Measurements from ENCODE around the gene RCN2. TPM values are rescaled to one million over a fixed set of nuclear protein-coding genes. Genes with fewer than 3 reads are reported as not detected.
A peak's percentile ranks its signal among the peaks of the same experiment; 100 is the strongest.
"Not testable (repeated sequence)": the region's sequence is repeated elsewhere in the genome, so short reads cannot be mapped to it uniquely, and the experiment has no call there.

The RCN2 gene
- total RNA-seq, 1 donor: 7.0 TPM

DNA sequence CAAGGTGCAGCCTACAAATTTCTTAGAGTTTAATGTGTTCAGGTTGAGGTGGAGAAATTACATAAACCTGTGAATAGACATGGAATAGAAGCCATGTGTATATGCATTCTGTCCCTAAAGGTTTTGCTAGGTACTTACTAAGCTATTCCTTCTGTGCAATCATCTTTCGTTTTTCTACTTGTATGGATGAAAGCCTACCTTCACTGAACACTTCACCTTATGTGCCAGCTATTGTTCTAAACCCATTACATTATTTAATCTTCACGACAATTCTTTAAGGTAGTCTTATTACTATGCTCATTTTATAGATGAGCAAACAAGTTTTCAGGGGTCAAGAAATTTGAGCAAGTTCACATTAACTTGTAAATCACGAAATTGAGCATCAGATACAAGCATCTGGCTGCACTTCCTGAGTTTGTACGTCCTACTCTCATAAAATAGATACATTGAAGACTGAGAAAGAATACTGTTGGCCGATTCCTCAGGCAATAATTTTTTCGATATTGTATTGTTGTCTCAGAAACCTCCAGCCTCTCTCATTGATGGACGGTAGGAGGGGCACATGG, 635 bp upstream of the RCN2 start:
- DNase-seq (ENCODE audit: low read depth in 2 of 3, low spot score in 2 of 3): peak in 1 of 3 donors; percentile 12

DNA sequence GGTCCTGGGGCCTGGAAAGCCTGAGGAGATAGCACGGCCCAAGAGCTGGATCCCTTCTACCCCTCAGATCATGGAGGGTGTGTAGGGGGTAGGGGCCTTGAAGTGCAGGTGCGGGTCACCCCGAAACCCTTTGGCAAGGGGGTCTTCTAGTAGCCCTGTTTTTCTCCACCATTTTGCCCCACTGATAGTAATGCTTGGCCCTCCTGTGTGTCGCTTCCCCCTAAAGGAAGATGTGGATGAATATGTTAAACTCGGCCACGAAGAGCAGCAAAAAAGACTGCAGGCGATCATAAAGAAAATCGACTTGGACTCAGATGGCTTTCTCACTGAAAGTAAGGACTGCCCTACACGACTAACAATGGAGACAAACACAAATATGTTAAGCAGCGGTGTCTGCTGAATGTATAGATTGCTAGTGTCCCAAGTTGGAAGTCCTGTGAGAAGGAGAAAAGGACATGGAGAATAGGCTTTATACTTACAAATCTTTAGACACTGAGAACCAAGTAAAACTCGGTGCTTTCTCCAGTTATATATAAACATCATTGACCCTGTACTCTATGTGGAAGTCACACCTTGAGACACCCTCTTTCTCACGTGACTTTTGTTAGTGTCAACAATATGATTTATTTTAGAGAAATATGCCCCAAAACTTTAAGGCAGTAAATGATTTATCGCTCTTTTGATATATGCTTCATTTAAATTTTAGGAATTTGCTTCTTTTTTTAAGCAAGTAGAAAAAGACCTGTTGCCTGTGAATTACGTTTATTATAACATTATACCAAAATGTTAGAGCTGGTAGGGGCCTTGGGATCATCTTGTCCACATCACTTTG, 802 bp downstream of the RCN2 start:
- DNase-seq (ENCODE audit: low read depth in 2 of 3, low spot score in 2 of 3): peak in 1 of 3 donors; percentile 38

DNA sequence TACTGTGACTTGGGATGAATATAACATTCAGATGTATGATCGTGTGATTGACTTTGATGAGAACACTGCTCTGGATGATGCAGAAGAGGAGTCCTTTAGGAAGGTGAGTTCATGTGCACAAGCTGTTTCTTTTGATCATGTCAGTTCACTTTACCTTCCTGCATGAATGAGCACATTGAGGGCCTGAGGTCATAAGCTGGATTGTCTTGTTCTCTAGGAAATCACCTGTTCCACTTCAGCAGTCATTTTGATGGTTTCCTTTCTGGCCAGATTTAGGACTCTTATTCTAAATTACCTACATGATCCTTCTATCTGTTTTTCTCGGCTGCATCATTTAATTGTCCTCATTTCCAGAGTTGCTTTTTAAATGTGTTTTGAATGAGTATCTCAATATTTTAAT, 4.1 kb downstream of the RCN2 start:
- no peak for DNase-seq (ENCODE audit: low read depth in 2 of 3, low spot score in 2 of 3)

DNA sequence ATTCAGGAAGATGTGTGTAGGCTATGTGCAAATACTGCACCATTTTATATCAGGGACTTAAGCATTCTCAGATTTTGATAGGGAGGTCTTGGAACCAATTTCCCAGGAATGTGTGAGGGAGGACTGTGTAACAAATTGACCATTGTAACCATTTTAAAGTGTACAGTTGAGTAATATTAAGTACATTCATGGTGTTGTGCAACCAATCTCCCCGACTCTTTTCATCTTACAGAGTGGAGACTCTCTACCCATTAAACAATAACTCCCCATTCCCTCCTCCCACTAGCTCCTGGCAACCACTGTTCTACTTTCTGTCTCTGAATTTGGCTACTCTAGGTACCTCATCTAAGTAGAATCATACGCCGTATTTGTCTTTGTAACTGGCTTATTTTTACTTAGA, 5.1 kb downstream of the RCN2 start:
- no peak for DNase-seq (ENCODE audit: low read depth in 2 of 3, low spot score in 2 of 3)

DNA sequence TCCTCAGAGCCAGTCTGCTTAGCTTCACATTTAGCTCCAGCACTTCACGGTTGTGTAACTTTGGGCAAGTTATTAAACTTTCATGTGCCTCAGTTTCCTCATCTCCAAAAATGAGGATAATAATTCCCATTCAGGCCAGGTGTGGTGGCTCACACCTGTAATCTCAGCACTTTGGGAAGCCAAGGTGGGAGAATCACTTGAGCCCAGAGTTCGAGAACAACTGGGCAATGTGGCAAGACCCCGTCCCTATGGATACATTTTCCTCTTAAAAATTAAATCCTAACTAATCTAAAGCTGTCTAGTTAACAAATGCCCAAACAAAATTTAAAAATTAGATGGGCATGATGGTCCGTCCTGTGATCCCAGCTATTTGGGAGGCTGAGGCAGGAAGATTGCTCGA, 7.2 kb downstream of the RCN2 start:
- DNase-seq (ENCODE audit: low read depth in 2 of 3, low spot score in 2 of 3): no peak

DNA sequence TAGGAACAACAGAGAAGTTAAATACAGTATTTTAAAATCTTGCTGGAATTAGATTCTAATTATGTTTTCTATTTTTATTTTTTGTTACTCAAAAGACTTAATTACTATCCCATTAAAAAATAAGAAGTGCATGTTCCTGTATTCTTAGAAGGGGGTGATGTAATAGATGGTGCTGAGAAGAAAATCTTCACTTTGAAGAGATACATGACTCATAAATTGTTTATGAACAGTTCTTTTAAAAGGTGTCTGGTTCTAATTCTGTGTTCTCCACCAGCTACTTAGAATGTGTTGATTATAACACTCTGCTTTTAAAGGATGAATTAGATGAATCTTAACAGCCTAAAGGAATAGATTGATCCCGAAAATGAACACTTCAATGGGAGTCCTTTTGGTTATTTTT, 8.2 kb downstream of the RCN2 start:
- no peak for DNase-seq (ENCODE audit: low read depth in 2 of 3, low spot score in 2 of 3)

DNA sequence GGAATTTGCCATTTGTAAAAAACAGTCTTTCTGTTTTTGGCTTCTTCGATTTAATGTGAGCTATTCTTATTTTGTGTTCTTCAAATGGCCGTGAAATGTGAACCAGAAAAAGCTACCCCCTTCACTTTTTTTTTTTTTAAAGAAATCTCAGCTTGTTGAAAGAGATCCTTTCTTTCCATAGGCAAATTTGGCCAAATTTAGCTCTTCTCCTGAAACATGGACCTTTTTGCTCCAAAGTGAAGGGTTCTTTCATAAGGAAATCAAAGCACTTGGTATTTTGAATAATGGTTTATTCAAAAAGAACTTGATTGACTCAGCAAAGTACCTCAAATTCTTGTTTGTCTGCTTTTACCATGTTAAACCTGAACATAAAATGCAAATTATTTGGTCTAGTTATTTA, 10.1 kb downstream of the RCN2 start:
- no peak for DNase-seq (ENCODE audit: low read depth in 2 of 3, low spot score in 2 of 3)

DNA sequence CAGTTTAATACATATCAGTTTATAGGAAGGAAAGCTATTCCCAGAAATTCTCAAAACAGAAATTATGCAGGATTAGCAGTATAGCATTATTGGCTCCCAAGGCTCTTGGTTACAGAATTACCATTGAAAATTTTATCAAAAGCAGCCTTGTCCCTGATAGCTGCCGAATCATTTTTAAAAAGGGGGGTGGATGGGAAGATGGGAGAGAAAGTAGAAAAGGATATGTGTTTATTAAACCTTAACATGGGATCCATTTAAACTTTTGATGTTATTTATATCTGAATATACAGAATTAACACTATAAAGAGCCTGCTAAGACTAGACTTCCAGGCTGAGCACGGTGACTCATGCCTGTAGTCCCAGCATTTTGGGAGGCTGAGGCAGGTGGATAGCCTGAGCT, 10.8 kb downstream of the RCN2 start:
- DNase-seq (ENCODE audit: low read depth in 2 of 3, low spot score in 2 of 3): no peak

DNA sequence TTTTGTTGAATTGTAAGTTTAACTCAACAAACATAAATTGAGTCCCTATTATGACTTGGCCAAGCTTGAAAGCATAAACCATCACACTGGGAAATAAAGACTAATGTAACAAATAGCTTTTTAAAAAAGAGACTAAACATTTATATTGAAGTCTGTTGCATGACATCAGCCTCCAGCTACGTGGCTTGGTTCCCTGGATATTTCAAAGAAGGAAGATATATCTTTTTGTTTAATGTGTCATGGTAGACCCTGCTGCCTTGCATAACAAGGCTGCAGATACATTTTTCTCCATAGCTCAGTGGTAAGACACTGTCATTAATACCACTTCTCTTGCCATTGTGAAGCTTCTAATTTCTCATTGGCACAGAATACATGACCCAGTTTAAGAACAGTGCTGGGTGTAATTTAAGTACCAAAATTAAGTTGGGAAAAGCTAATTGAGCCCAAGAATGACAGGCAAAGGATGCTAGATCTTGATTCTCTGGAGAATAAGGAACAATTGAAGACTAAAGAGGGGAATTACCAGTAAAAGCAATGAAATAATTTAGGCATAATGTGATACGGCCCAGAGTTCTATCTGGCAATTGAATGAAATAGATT, 14.0 kb downstream of the RCN2 start:
- DNase-seq (ENCODE audit: low read depth in 2 of 3, low spot score in 2 of 3): no peak

DNA sequence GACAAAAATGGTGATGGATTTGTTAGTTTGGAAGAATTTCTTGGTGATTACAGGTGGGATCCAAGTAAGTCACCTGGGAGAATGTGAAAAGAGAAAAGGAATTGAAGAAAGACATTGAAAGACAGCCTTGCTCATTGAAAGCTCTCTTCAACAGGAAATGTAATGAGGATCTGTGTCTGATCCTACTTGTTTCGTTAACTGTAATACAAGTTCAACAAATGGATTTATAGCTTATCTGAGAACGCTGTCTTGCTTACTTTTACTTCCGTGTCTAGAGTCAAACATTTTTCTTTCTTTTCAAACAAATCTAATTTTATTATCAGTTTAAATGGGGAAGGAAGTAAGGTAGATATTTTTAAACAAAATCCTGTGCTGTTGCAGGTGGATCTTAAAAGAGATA, 15.9 kb downstream of the RCN2 start:
- DNase-seq (ENCODE audit: low read depth in 2 of 3, low spot score in 2 of 3): no peak

DNA sequence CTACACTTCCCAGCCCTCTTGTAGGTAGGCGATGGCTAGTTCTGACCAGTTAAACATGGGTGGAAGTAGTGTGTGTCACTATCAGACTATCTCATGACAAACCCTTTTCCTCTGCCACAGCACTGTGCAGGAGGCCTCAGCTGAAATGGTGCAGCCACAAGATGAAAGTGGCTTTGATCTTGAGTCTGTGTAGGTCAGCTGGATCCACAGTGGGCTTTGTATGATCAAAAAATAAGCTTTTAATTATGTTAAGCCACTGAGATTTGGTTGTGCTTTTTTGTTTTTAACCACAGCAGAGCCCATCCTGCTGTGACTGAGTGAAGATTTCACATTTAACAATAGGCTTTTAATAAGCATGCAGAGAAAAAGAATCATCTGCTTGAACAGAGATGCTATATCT, 19.7 kb downstream of the RCN2 start:
- DNase-seq (ENCODE audit: low read depth in 2 of 3, low spot score in 2 of 3): no peak

DNA sequence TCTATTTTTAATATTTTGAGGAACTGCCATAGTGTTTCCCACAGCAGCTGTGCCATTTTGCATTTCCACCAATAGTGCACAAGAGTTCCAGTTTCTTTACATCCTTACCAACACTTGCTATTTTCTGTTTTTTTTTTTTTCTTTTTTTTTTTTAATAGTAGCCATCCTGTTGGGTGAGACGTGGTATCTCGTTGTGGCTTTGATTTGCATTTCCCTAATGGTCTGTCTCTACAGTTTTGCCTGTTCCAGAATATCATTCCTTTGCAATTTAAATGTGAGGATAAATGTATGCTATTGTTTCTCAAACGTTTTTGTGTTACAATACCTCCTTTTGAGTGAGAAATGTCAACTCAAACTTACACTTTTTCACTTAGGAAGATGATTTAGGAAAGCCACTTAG, 22.4 kb downstream of the RCN2 start:
- DNase-seq (ENCODE audit: low read depth in 2 of 3, low spot score in 2 of 3): no peak

DNA sequence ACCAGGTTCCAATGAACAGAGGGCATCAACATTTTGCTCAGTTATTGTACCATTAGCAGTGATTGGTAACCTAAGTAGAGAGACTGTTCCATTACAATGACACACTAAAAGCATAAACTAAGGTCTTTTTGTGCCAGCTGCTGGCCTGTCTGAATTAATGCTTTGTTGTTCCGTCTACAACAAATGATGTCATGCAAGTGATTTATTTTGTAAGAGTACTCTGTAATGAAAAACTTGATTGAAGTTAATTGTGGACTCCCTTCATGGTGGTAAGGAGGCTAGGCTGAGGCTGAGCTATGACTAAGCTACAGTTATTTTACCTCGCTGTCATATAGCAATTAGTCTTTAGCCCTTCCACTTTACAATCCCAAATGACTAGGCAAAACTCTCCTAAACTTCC, 23.2 kb downstream of the RCN2 start:
- DNase-seq (ENCODE audit: low read depth in 2 of 3, low spot score in 2 of 3): no peak

DNA sequence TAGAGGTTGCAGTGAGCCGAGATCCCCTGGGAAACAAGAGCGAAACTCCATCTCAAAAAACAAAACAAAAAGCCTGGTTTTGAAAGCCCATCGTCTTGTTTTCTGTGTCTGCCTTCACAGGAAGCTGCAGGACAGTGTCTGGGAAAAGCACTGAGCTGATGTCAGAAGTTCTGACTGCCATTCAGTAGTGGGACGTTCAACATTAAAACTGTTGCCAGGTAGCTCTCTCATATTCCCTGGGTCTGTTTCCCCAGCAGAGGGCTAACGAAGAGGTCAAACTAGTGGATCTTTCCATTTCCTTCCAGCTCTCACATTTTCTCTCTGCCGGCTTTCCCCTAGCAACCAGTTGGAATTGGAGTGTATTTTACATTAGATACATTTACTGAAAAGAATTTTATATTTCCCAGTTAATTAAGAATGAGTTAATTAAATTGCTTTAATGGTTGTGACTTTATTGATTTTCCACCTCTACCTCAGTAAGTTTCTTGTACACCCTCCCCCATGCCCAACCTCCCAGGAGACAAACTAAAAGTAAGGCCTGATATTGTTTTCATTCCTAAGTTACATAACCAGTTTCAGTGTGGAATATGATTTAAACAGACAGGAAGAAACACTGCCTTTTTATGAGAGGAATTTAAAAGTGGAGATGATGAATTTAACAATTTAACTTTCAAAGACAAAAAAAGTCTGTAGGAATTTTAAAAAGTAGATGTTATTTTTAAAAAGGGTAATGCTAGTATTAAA, 29.9 kb downstream of the RCN2 start:
- DNase-seq (ENCODE audit: low read depth in 2 of 3, low spot score in 2 of 3): no peak

DNA sequence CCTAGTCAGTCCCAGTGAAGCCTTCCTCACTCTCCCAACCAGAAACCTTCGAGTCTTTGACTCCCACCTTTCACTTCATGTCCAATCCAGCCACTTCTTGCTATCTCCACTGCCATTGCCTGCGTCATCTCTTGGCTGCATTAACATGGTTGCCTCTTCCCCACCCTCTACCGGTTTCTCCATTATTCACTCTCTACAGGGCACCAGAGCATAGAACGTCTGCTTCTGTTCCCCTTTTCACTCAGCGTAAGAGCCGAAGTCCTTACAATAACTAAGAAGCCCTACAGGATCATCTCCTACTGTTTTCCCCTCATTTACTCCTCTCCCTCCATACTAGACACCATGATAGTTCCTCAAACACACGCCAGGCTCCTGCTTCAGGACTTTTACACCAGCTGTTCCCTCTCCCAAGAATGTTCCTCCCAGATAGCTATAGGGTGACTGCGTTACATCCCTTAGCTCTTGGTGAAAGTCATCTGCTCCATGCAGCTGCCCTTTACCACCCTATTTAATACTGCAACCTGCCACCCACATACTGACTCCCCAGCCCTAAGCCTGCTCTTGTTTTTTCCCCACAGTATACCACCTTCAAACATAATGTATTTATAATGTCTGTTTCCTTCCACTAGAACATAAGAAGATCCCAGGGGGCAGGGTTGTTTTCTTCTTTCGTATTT, 30.9 kb downstream of the RCN2 start:
- no peak for DNase-seq (ENCODE audit: low read depth in 2 of 3, low spot score in 2 of 3)

DNA sequence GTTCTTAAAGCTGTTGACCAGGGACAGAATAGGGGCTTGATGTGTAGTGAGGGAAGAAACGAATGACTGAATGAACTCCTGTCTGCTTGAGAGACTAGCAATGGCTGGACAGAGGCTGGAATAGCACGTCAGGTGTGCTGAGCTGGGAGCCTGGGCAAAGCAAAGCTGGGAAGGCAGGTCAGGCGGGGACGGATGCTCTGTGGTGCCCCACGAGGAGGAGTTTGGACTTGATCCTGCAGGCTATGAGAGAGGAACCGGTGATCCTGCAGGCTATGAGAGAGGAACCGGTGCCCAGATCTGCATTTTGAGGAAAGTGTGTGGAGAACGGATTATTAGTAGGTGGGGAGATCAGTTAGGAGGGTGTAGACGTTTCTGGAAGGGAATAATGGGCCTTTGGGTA, 32.0 kb downstream of the RCN2 start:
- no peak for DNase-seq (ENCODE audit: low read depth in 2 of 3, low spot score in 2 of 3)

DNA sequence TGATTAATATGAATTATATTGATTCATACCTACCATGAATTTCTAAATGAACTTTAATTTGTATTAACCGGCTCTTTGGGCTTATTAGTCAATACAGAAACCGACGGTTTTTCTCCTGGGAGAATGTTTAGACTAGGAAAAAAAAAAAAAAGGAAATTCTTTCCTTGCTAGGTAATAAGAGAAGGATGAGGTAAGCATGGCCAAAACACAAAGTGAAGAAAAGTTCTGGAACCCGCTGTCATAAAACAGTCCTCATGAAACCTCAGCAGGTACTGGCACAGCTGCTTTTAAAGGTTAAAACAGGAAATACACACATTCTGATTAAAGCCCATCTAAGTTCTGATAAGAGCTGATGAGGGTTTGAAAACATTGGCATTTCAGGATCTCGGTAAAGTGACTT, 32.6 kb downstream of the RCN2 start:
- no peak for DNase-seq (ENCODE audit: low read depth in 2 of 3, low spot score in 2 of 3)

DNA sequence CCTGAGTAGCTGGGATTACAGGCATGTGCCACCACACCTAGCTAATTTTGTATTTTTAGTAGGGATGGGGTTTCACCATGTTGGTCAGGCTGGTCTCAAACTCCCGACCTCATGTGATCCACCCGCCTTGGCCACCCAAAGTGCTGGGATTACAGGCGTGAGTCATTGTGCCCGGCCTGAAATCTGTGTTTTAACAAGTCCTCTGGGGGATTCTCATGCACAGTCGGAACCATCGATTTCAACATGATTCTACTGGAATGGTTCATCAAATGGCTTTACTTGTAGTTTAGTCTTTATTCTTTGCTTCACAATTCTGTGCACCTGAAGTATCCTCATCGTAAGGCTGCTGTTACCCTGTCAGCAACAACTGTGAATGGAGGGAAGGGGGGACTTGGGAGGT, 34.5 kb downstream of the RCN2 start:
- DNase-seq (ENCODE audit: low read depth in 2 of 3, low spot score in 2 of 3): not testable (repeated sequence)

DNA sequence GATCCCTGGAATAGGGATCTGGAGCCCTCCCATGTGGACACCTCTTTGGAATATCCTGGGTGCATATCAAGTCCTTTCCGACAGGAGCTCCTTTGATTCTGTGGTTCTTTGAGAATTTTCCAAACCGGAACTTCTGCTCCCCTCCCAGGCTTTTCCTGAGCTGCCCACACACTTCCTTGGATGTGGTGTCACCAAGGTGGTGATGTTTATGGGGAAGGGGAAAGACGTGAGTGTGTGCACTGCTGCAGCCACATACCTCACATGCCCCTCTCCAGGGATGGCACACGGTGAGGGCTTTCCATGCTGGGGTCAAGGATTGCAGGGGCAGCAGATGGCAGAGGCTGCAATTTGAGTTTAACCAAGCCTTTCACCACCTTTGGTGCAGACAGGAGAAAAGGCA, 35.5 kb downstream of the RCN2 start:
- DNase-seq (ENCODE audit: low read depth in 2 of 3, low spot score in 2 of 3): no peak

DNA sequence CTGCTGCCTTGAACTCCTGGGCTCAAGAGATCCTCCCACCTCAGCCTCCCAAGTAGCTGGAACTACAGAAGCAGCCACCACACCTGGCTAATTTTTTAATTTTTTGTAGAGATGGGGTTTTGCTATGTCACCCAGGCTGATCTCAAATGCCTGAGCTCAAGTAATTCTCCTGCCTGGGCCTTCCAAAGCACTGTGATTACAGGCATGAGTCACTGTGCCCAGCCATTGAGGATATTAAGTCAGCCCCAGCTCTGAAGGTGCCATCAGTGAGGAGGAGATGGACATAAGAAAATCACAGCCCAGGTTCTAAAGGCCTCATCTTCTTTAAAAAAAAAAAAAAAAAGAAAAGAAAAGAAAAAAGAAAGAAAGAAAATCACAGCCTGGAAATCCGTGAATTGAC, 36.8 kb downstream of the RCN2 start:
- no peak for DNase-seq (ENCODE audit: low read depth in 2 of 3, low spot score in 2 of 3)
